GM12891 (cell line): ENCODE data around the gene APBA3.

Experiments used
- DNase-seq: peaks from one replicate; pipeline ENCODE4 v3.0.0; 2011; ENCODE audit warnings: low spot score; ENCODE audit not compliant: insufficient read length
- FAIRE-seq: peaks from 2 replicates; lab custom pipeline; 2011; peaks lifted over from hg19 to GRCh38; lab: Jason Lieb, UNC
- PAX5 ChIP-seq: IDR thresholded peaks from 2 replicates; pipeline ENCODE4 v1.6.1; 2011; ENCODE audit warnings: low read length, moderate library complexity, mild to moderate bottlenecking; ENCODE audit not compliant: insufficient read depth, severe bottlenecking
- POLR2A ChIP-seq: IDR thresholded peaks from 2 replicates; pipeline ENCODE4 v1.6.1; 2011; ENCODE audit warnings: low read depth, low read length, control low read depth
- POLR2AphosphoS5 ChIP-seq: IDR thresholded peaks from 2 replicates; pipeline ENCODE4 v1.6.1; 2011; ENCODE audit warnings: low read depth, low read length, control low read depth
- POU2F2 ChIP-seq: IDR thresholded peaks from 2 replicates; pipeline ENCODE4 v1.6.1; 2011; ENCODE audit warnings: low read depth, mild to moderate bottlenecking, control low read depth, low read length, moderate library complexity
- SPI1 ChIP-seq: IDR thresholded peaks from 2 replicates; pipeline ENCODE4 v1.6.1; 2011; ENCODE audit warnings: low read depth, low read length, control low read depth
- TAF1 ChIP-seq: IDR thresholded peaks from 2 replicates; pipeline ENCODE4 v1.6.1; 2011; ENCODE audit warnings: low read depth, low read length, control low read depth

The APBA3 gene

DNA sequence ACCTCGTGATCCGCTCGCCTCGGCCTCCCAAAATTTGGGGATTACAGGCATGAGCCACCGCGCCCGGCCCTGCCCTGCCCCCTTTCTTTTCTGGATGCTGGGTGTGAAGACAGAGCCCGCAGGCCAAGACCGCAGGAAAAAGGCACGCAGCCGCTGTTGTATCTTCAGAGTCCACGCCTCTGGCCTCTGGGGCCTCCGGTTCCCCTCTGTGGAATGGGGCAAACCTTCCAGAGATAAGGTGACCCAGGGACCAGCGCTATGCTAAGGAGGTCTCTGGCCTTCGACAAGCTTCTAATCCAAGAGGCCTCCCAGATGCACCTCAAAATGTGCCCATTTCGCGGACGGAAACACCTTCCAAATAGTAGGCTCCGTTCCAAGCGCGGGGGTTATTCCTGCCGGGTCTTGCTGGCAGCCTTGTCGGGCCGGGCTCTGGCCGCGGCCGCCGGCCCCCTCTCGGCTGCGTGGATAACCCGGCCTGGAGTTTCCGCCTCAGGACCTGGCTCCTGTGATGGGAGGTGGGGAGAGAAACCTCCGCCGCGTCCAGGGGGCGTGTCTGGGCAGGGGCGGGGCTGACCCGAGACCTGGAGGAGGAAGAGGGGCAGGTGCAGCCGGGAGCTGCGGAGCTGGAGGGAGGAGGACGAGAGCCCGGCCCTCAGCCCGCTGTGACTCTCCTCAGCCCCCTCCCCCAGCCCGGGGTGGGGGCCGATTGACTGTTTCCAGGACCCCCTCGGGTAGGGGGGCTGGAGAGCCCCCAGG is 40.2 kb downstream of the APBA3 start:
- FAIRE-seq: peak; percentile 63
- peak; percentile 94 for DNase-seq
- no peak for TF ChIP-seq POLR2AphosphoS5
- TF ChIP-seq PAX5: peak; percentile 10
- no peak for TF ChIP-seq POU2F2

DNA sequence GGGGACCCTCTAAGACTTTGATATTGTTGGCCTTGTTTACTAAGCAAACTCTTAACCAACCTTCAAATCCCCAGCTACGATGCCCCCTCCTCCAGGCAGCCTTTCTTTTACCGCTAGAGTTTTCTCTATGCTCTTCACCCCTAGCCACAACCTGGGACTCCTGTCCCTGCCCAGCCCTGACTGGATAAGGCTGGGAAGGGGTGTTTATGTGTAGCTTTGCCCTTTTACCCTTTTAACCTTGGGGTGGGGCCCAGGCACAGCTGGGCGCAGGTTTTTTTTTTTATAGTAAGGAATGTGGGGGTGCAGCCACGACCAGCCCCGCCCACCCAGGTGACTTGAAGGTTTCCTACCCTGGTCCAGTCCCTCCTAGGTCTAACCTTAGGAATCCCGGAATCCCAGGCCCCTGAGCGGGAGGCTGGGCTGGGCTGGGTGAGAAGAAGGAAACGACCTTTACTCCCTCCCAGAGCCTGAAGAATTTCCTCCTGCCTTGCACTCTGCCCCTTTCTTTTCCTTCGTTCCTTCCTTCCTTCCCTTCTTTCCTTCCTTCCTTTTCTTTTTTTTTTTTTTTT is 41.1 kb downstream of the APBA3 start:
- FAIRE-seq (no peak), DNase-seq (no peak)
- TF ChIP-seq POLR2AphosphoS5 (no peak), POLR2A (no peak), TAF1 (no peak), SPI1 (no peak), POU2F2 (no peak), PAX5 (no peak)

DNA sequence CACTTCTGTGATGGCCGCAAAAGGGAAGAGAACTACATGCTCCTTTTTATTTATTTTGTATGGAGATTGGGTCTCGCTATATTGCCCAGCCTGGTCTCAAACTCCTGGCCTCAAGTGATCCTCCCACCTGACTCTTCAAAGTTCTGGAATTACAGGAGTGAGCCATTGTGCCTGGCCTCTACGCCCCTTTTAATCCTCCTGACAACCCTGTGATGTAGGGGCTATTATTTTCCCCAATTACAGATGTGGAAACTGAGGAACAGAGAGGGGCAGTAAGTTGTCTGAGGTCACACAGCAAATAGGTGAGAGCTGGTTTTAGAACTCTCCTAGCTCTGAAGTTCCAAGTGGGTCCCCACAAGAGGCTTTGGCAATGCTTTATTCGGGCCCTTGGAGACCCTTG is 41.6 kb downstream of the APBA3 start:
- TF ChIP-seq POLR2A (no peak), TAF1 (no peak), POU2F2 (no peak), SPI1 (no peak)
- DNase-seq: no peak
- no peak for FAIRE-seq

DNA sequence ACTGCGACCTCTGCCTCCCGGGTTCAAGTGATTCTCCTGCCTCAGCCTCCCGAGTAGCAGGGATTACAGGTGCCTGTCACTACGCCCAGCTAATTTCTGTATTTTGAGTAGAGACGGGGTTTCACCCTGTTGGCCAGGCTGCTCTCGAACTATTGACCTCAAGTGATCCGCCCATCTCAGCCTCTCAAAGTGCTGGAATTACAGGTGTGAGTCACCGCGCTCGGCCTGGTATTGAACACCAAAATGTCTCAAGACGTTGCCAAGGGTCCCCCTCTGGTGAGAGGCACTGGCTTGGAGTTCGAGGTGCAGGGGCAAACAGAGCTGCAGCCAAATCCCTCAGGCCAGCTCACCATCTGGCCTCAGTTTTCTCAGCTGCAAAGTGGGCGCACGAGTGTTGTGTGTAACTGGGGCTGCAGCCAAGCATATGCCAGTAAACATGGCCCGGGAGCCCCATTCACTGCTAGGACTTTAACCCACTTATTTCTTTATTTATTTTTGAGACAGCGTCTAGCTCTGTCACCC is 45.3 kb downstream of the APBA3 start:
- no peak for DNase-seq
- TF ChIP-seq POLR2A (no peak), POU2F2 (no peak), TAF1 (no peak), POLR2AphosphoS5 (no peak), PAX5 (no peak)
- FAIRE-seq: no peak

DNA sequence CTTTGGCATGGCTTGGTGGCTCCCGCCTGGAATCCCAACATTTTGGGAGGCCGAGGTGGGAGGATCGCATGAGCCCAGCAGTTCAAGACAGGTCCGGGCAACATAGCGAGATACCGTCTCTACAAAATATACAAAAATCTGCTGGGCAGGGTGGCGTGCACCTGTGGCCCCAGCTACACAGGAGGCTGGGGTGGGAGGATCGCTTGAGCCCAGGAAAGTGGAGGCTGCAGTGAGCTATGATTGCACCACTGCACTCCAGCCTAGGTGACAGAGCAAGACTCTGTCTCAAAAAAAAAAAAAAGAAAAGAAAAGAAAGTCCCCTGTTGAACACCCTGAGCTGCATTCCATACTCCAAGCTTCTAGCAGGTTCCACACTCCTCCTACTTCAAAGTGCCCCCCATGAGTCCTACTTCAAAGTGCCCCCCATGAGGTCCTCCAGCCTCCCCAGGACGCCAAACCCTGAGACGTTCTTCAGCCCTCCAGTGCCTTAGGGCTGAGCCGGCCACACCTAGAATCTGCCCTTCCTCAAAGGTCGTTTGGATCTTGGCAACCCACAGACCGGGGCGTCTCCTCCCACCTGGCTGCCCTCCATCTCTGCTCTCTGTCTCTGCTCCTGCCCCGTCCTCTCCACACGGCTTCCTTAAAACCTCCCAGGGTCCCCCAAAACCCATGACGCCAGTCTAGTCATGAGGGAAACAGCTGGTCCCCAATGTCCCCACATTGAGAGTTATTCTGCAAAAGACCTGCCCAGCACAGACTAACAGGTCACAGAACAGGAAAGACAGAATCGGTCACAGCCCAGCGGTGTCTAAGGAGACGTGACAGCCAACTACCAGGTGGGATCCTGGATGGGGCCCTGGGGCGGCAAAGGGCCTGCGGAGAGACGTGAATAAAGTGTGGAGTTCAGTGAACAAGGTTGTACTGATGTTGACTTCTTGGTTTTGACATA is 48.6 kb downstream of the APBA3 start:
- TF ChIP-seq POLR2A (no peak), POLR2AphosphoS5 (no peak), PAX5 (no peak), POU2F2 (no peak), SPI1 (no peak), TAF1 (no peak)
- DNase-seq (no peak), FAIRE-seq (no peak)

DNA sequence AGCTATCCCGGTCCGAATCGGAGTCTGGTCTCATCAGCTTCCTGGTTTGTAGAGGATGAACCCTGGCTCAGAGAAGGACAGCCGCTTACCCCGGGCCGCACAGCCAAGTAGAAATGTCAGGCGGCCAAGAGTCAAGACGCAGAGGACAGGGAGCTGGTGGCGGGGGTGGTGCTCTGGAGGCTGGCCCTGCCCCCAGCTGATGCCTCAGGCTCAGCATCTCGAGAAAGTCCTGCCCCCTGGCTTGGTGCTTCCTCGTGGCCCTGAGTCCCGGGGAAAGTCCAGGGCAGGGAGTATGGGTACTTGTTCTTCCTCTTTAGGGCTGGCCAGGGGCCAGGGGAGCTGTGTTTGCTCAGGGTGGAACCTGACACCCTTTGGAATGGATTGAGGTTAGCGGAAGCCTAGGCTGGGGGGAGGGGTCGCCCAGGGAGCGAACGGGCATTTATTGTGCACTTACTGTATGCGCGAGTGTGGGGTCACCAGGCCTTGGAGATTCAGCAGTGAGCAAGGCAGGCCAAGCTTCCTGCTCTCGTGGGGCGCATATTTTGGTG is 51.2 kb downstream of the APBA3 start:
- no peak for DNase-seq
- TF ChIP-seq POLR2A: no peak
- TF ChIP-seq TAF1: no peak
- no peak for TF ChIP-seq PAX5
- TF ChIP-seq SPI1: no peak
- no peak for TF ChIP-seq POU2F2
- no peak for TF ChIP-seq POLR2AphosphoS5
- FAIRE-seq: no peak

DNA sequence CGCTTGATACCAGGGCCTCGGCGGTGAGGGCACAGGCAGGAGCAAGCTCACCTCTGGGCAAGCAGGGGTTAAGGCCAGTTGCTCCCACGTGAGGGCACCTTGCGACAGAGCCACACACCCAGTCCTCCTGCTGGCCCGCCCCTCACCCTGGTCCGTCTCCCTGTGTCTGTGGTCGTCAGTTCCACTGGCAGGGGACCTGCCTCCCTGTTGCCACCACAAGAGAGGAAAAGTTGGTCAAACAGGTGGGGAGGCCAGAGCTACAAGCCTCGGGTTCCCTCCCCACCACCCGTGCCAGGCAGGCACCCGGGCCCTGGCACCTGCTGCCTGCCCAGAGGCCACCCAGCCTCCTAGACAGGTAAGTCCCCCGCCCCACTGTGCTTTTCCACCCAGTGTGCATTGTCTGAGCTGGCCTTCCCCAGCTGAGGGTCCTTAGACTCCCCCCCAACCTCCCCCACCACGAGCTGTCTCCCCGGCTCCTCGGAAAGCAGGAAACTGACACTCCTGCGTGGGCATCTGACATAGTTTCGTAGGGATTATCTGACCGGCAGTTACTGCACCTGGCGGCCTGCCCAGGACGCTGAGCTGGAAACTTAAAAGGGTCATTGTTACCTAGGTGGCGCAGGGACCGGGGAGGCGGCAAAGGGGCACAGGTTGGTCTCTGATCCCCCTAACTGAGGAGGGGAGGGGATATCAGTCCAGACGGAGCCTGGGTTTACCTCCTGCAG is 53.1 kb downstream of the APBA3 start, which contains the start of gene TJP3:
Gene TJP3, plus strand, starts transcription at position 178 of the 725 bp plus-strand sequence. CDS start 20,049 bp downstream, outside the sequence.
- FAIRE-seq: no peak
- no peak for DNase-seq
- TF ChIP-seq PAX5: no peak
- no peak for TF ChIP-seq TAF1
- no peak for TF ChIP-seq POU2F2

DNA sequence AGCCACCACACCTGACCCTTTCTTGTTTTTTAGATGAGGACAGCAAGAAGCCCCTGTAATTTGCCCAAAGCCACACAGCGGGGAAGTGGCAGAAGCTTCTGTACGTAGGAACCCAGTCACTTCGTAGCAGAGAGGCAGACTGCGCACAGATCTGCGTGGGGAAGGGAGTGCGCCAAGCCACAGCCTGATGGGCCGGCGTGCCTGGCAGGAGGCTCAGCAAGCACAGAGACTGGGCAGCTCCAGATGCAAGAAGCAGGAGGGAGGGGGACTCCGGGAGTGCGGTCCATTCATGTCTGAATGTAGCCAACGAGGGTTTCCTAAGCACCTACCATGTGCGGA is 53.7 kb downstream of the APBA3 start:
- TF ChIP-seq POLR2A (no peak), POLR2AphosphoS5 (no peak), POU2F2 (no peak), TAF1 (no peak)
- FAIRE-seq: no peak
- no peak for DNase-seq

DNA sequence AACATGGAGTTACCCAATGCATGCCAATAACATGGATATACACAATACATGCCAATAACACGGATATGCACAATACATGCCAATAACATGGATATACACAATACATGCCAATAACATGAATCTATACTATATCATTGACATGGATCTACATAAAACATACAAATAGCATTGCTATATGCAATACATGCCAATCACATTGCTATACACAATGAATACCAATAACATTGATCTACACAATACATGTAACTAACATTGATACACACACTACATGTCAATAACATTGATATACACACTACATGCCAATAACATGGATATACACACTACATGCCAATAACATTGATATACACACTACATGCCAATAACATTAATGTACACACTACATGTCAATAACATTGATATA is 60.3 kb downstream of the APBA3 start:
- FAIRE-seq (peak; percentile 69), DNase-seq (no peak)
- TF ChIP-seq POU2F2 (no peak), PAX5 (no peak), TAF1 (no peak), POLR2A (no peak), POLR2AphosphoS5 (no peak), SPI1 (no peak)
